Gastroesophageal sphincter (tissue), 3 donors: ENCODE data around the gene TESPA1.

Source experiments
- POLR2A ChIP-seq, 2 donors: fragments of 450-650 bp; IDR thresholded peaks; one replicate each; pipeline ENCODE4 v1.6.1; 2017; ENCODE audit warnings: antibody characterized with exemption in 2 of 2, mild to moderate bottlenecking in 2 of 2, moderate library complexity in 1 of 2
- TF ChIP-seq, protein P1 (sequence below), 4 experiments: fragments of 200-600 bp in 2 of 4; fragments of 450-650 bp in 2 of 4; sonication (generic) in 1 of 4; IDR thresholded peaks; one replicate each; pipeline ENCODE4 v1.5.1; 2017 to 2019; ENCODE audit warnings: antibody characterized with exemption in 4 of 4, mild to moderate bottlenecking in 2 of 4, moderate library complexity in 2 of 4

GRCh38 chr12:54998958-54999510, 14.5 kb upstream of the TESPA1 start:
- TF ChIP-seq POLR2A (IDR thresholded peaks at IDR 0.05), result no peak
- TF ChIP-seq, protein P1, sequence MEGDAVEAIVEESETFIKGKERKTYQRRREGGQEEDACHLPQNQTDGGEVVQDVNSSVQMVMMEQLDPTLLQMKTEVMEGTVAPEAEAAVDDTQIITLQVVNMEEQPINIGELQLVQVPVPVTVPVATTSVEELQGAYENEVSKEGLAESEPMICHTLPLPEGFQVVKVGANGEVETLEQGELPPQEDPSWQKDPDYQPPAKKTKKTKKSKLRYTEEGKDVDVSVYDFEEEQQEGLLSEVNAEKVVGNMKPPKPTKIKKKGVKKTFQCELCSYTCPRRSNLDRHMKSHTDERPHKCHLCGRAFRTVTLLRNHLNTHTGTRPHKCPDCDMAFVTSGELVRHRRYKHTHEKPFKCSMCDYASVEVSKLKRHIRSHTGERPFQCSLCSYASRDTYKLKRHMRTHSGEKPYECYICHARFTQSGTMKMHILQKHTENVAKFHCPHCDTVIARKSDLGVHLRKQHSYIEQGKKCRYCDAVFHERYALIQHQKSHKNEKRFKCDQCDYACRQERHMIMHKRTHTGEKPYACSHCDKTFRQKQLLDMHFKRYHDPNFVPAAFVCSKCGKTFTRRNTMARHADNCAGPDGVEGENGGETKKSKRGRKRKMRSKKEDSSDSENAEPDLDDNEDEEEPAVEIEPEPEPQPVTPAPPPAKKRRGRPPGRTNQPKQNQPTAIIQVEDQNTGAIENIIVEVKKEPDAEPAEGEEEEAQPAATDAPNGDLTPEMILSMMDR (IDR thresholded peaks at IDR 0.05), result no peak
